Subcutaneous adipose tissue (tissue), 4 donors: ENCODE results near the gene ZNF296. TPM values are rescaled to one million over a fixed set of nuclear protein-coding genes. Genes with fewer than 3 reads are reported as not detected.

Experiments used
- total RNA-seq, 4 donors: library from RNA; depleted of rRNA; stranded (reverse); fragments of >200 nt; gene quantifications; one replicate each; pipeline ENCODE4 v1.1.0, GENCODE V29; 2016
- TF ChIP-seq, protein P1 (sequence below): fragments of 450-650 bp; IDR thresholded peaks from one replicate; pipeline ENCODE4 v1.5.1; 2016; ENCODE audit warnings: low read depth, mild to moderate bottlenecking, control low read depth, antibody characterized with exemption, moderate library complexity

Gene ZNF296
- total RNA-seq, 4 donors from 2014 or later, result 0.51 to 0.88 TPM; not detected in 2

DNA sequence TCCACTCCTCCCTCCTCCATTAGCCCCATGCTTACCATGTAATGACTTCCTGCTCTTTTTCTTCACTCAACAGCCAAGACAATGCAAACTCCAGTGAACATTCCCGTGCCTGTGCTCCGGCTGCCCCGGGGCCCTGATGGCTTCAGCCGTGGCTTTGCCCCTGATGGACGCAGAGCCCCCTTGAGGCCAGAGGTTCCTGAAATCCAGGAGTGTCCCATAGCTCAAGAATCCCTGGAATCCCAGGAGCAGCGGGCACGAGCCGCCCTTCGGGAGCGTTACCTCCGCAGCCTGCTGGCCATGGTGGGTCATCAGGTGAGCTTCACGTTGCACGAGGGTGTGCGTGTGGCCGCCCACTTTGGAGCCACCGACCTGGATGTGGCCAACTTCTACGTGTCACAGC, 13.8 kb upstream of the ZNF296 start:
- TF ChIP-seq, protein P1, sequence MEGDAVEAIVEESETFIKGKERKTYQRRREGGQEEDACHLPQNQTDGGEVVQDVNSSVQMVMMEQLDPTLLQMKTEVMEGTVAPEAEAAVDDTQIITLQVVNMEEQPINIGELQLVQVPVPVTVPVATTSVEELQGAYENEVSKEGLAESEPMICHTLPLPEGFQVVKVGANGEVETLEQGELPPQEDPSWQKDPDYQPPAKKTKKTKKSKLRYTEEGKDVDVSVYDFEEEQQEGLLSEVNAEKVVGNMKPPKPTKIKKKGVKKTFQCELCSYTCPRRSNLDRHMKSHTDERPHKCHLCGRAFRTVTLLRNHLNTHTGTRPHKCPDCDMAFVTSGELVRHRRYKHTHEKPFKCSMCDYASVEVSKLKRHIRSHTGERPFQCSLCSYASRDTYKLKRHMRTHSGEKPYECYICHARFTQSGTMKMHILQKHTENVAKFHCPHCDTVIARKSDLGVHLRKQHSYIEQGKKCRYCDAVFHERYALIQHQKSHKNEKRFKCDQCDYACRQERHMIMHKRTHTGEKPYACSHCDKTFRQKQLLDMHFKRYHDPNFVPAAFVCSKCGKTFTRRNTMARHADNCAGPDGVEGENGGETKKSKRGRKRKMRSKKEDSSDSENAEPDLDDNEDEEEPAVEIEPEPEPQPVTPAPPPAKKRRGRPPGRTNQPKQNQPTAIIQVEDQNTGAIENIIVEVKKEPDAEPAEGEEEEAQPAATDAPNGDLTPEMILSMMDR, result no peak

DNA sequence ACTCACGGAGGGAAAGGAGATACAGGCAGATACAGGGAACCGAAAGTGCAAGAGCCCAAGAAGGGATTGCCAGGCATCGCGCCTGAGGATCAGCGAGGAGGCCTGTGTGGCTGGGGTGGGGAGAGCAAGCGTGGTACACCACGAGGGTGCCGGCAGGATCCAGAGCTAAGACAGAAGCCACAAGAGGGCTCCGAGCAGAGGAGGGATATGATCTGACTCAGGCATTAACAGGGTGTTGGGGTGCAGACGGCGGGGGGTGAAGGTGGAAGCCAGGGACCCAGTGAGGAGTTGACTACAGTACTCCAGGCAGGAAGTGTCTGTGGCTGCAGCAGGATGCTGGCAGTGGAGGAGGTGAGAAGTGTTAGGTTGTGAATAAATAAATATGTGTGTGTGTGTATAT, 11.3 kb upstream of the ZNF296 start:
- TF ChIP-seq, protein P1, result no peak

DNA sequence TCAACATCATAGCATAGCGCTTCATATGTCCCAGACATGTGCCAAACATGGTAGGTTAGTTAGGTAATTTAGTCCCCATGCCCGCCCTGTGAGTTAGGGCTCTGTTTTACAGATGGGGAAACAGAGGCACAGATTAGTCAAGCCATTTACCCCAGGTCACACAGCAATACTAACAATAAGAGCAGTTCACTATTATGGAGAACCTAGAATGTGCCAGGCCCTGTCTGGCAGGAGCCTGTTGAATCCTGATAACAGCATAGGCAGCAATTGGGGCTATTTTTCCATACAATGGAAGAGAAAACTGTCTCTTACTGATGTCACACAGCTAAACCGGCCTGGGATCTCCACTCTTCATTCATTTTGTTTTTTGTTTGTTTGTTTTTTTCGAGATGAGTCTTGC, 10.2 kb upstream of the ZNF296 start:
- TF ChIP-seq, protein P1, result no peak

DNA sequence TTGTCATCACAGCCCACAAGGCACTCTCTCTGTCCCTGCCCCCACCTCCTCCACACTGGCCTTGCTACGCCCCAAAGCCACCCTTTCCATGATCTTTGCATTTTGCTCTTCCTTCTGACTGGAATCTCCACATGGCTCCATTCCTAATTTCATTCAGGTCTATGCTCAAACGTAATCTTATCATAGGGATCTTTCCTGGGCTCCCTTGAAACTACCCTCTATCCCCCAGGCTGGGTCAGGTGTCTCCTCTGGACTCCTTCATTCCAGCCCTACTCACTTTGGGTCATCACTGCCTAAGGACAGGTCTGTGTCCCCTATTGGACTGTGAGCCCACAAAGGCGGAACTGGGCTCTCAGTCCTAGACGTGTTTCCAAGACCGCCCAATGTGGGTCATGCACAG, 5.9 kb upstream of the ZNF296 start:
- TF ChIP-seq, protein P1, result no peak

DNA sequence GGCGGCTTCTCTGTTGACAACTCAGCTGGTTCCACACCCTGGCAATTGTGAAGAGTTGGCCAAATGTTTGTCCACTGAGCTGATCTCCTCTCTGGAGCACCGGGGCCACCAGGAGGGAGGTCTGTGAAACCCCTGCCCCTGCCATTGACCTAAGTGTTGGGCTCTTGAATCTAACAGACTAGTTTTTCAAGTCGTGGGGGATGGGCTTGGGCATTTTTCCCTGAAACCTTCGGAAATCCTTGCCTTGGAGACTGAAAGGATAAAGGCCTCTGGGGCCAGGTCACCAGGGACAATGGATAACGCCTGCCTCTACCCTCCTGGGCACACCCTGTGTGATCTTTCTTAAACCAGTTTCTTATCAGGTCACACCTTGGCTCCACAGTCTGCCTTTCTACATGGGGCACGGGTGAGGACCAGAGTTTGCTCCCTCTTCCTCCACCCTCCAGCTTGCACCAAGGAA, 3.7 kb upstream of the ZNF296 start:
- TF ChIP-seq, protein P1, result no peak

DNA sequence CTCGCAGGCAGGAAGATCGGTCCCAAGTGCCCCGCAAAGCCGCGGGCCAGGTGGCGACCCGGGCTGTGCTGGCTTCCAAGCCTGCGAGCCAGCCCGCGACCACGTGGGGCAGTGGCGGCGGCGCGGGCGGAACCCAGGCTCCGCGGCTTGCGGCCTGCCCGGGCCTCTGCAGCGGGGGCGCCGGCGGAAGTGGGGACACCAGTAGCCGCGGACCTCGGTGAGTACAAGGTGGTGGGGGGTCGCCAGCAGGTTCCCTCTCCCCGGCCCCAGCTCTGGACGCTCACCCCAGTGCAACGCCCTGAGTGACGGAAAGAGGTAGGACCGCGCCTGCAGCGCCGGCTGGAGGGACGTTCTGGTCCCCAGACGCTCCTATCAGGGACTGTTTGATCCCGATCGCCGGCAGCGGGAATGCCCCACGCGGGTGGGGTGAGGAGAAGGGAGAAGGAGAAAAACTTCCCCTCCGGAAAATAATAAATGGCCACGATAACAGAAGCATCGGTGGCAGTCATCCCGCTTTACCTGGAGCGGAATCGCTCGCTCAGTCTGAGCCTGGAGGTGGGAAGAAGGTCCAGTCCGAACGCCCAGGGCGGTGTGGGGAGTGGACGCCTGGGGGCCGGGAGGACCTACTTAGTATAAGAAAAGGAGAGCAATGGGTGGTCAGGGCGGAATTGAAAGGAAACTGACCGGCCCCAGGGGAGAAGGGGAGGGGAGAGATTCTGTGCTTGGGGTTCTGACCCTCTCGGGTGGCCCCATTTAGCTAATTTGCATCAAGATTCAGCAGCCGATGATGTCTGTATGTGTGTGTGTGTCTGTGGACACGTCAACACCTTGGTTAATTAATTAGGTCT, 3.0 kb upstream of the ZNF296 start, which contains the start of gene GEMIN7:
Gene GEMIN7 (plus strand): TSS at position 198 of the 848 bp plus-strand sequence. CDS start 10,855 bp downstream, outside the sequence.
- TF ChIP-seq, protein P1, result no peak

DNA sequence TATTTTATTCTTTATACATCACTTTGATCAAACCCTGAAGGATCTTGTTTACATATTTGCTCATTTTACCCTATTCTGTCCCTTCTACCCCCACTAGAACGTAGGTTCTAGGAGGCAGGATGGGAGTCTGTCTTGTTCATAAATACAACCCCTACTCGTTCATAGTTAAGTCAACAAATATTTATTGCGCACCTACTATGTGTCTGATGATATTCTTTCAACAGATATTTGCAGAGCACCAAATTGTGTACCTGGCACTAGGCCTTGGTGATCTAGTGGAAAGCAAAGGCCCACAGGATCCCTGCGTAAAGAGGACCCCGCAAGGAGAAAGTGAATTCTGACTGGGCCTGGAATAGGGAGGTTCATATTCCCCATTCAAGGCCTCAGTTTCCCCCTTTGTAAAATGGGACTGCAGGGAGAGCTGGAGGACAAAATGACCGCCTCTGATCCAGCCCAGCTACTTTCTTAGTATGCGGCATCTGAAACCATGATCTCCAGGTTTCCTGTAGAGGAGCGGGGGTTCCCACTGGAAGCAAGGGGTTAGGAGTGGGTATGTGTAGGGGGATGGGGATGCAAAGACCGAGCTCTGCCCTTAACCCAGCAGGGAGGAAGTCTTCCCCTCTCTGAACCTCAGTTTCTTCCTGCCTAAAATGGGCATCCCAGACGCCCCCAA, 2.2 kb upstream of the ZNF296 start:
- TF ChIP-seq, protein P1, result no peak
